Hematopoietic multipotent progenitor cell (in vitro differentiated cells): ENCODE data around the gene FGFBP2. TPM values are rescaled to one million over a fixed set of nuclear protein-coding genes. Genes with fewer than 3 reads are reported as not detected.
"Not testable (repeated sequence)": the region's sequence is repeated elsewhere in the genome, so short reads cannot be mapped to it uniquely, and the experiment has no call there.

ENCODE experiments used
- DNase-seq, 3 donors: peaks; one replicate each; pipeline ENCODE4 v3.0.0-alpha.2; 2011 to 2015; ENCODE audit warnings: low read depth in 2 of 3, low spot score in 2 of 3
- total RNA-seq: library from RNA; depleted of rRNA; stranded (reverse); fragments of >200 nt; gene quantifications from one replicate; pipeline ENCODE4 v1.2.3, GENCODE V29; 2012

Gene FGFBP2
- total RNA-seq, 1 donor: 1.6 TPM

DNA sequence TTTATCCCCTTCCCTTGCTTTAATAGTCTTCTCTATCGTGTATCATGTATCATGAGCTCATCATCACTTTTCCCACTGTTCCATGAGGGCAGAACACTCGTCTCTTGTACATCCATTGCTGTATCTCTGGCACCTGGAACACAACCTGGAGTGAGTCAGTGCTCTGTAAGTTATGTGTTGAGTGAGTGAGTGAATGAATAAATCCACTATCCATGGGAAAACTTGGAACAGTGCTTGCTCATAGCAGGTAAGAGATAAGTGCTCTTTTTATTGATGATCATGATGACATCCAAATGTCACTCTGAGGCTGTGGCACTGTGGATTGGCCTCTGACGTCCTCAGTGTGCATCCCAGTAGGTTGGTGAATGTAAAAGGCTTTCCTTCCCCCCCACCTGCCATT, 28.7 kb downstream of the FGFBP2 start:
- DNase-seq: no peak

DNA sequence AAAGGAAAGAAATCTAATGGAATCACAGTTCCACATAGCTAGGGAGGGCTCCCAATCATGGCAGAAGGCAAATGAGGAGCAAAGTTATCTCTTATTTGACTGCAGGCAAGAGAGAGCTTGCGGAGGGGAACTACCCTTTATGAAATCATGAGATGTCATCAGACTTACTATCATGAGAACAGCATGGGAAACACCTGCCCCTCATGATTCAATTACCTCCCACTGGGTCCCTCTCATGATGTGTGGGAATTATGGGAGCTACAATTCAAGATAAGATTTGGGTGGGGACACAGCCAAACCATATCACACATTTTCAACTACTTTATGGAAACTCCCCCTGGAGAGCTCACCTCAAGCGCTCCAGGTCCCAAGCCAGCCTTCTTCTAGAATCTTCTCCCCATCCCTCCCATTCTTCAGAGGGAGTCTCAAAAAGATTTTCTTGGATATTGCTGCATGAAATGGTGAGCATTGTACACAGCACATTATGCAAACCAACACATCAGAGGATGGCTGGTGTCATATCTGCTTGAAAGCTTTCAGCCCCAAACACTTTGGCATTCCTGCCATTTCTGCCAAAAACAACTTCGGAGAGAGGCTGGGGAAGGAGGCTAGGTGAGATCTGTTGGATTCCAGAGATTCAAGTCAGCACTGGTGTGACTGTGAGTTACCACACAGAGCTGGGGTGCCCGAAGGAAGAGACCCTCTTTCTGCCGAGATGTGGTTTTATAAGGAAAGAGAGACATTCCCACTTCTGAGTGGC, 31.3 kb downstream of the FGFBP2 start:
- no peak for DNase-seq

GRCh38 chr4:15930314-15930713, 32.7 kb downstream of the FGFBP2 start:
- DNase-seq: no peak

- DNase-seq: no peak
Observed at GRCh38 chr4:15929540-15929939, 33.4 kb downstream of the FGFBP2 start.

DNA sequence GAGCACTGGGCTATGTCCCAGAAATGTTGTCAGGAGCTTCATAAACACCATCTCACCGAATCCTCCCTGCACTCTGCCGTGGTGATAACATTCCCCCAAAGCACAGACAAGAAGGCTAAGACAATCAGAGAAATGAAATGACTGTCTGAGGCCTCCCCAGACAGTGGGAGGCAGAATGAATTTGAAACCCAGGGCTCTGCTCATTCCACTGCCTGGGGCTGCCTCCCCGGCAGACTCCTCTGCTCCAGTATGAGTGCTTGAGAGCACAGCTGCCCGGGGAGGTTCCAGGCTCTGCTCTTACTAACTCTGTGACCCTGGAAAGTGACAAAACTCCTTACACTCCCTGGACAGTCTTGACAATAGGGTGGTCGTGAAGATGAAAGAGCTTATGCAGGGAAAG, 34.1 kb downstream of the FGFBP2 start:
- no peak for DNase-seq

DNA sequence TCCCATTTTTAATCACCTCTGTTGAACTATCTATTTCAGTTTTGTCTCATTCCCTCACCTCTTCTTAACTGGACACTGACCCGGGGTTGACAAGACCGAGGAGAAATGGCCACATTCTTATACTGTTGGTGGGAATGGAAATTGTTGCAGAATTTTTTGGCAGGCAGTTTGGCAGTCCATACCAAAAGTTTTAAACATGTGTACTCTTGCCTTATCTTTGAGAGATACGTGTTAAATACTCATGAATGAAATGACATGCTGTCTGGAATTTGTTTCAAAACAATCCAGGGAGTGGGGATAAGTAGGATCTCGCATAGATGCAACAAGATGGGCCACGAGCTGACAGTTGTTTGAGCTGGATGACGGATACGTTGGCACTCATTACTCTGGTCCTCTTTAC, 36.5 kb downstream of the FGFBP2 start:
- DNase-seq: no peak

DNA sequence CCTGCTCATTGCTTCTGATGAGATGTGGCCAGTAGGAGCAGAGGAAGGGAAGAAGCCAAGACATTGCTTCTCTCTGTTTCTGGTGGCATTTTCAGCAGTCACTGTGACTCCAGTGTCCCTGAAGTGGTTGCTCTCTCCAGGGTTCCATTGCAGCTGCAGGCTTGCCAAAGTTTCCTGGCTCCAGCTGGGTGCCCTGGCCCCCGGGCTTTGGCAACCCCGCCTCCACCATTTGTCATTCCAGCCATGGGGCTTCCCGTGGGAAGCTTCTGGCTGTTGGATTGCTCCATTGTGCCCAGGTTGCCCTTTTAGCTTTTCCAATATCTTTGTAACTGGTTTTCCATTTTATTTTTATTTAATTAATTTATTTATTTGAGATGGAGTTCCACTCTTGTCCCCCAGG, 37.1 kb downstream of the FGFBP2 start:
- no peak for DNase-seq

- DNase-seq: no peak
Observed at GRCh38 chr4:15921592-15921932, 41.4 kb downstream of the FGFBP2 start.

GRCh38 chr4:15920723-15921591, 42.0 kb downstream of the FGFBP2 start:
- DNase-seq: no peak

- no peak for DNase-seq
Observed at GRCh38 chr4:15918484-15919129, 44.4 kb downstream of the FGFBP2 start.

GRCh38 chr4:15917297-15917696, 45.7 kb downstream of the FGFBP2 start:
- DNase-seq: no peak

- not testable (repeated sequence) for DNase-seq
Observed at GRCh38 chr4:15916358-15916757, 46.6 kb downstream of the FGFBP2 start.

- DNase-seq: no peak
Observed at GRCh38 chr4:15914736-15915135, 48.2 kb downstream of the FGFBP2 start.

- DNase-seq: no peak
Observed at GRCh38 chr4:15914291-15914690, 48.7 kb downstream of the FGFBP2 start.

GRCh38 chr4:15913631-15913970, 49.4 kb downstream of the FGFBP2 start:
- DNase-seq: no peak

DNA sequence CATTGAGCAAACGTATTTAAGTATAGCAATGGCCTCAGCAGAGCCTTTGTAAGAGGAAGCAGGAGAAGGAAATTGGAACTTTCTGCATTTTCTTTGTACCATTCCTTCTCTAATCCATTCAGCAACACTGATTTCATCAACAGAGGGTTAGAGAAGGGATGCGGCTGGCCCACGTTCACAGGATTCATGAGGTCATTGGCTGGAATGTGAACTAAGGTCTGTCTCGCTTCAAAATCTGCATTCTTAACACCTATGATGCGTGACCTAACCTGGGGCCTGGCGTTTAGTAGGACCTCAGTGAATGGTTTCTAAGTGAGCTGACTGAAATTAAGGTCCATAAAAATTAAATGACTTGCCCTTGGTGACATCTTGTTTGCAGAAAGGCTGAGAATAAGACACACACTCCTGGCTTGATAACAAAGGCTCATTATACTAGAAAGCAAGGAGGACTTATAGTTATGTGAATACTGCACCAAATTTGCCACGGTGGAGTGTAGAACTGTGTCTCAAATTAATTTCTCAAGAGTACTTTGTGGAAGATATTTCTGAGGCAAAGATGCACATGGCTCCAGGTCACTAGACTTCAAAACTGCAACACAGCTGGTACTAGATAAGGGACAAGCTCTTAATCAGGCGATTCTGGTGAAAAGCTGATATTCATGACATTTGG, 49.9 kb downstream of the FGFBP2 start:
- no peak for DNase-seq

DNA sequence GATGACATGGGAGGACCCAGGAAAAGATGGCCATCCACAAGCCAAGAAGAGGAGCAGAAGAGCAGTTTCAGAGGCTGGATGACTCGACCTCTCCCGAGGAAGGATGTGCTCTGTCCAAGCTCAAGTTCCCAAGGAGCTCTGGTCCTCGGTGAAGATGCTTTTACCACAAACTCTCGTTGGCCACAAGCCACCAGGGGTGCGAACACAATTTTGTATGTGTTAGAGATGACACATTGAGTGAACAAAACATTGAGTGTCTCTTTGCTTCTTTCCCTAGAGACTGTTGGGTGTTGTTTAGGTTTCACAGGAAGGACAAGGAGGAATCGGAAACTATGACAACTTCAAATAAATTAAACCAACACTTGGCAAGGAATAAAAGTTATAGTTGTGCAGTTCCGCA, 50.7 kb downstream of the FGFBP2 start:
- no peak for DNase-seq
